NAMALWA (cell line): ENCODE data around the gene ARSA.

Experiments
- DNase-seq: peaks from one replicate; pipeline ENCODE4 v3.0.0-alpha.2; 2015; ENCODE audit warnings: low spot score

ARSA gene

DNA sequence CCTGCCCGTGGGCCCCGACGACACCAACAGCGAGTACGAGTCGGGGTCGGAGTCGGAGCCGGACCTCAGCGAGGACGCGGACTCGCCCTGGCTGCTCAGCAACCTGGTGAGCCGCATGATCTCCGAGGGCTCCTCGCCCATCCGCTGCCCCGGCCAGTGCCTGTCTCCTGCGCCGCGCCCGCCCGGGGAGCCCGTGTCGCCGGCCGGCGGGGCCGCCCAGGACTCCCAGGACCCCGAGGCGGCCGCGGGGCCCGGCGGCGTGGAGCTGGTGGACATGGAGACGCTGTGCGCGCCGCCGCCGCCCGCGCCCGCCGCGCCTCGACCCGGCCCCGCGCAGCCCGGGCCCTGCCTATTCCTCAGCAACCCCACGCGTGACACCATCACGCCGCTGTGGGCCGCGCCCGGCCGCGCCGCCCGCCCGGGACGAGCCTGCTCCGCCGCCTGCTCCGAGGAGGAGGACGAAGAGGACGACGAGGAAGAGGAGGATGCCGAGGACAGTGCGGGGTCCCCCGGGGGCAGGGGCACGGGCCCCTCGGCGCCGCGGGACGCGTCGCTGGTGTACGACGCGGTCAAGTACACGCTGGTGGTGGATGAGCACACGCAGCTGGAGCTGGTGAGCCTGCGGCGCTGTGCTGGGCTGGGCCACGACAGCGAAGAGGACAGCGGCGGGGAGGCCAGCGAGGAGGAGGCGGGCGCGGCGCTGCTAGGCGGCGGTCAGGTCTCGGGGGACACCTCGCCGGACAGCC is 23.5 kb downstream of the ARSA start:
- DNase-seq = no peak

- DNase-seq = no peak
These were observed 24.3 kb downstream of the ARSA start for GRCh38 chr22:50603511-50604255.

DNA sequence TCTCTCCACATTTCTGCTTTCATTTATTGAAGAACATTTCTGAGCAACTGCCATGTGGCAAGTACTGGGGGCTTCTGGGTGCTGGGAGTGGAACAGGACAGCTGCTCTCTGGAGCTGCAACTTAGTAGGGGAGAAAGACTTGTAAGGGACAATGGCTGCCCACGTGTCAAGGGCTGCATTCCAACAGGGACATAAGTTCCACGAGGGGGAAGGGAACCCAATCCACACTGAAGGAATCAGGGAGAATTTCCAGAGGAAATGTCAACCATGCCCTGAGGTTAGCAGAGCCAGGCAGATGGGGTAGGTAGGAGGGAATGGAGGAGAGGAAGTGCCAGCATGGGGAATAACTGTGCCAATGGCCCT is 25.6 kb downstream of the ARSA start:
- DNase-seq = no peak

DNA sequence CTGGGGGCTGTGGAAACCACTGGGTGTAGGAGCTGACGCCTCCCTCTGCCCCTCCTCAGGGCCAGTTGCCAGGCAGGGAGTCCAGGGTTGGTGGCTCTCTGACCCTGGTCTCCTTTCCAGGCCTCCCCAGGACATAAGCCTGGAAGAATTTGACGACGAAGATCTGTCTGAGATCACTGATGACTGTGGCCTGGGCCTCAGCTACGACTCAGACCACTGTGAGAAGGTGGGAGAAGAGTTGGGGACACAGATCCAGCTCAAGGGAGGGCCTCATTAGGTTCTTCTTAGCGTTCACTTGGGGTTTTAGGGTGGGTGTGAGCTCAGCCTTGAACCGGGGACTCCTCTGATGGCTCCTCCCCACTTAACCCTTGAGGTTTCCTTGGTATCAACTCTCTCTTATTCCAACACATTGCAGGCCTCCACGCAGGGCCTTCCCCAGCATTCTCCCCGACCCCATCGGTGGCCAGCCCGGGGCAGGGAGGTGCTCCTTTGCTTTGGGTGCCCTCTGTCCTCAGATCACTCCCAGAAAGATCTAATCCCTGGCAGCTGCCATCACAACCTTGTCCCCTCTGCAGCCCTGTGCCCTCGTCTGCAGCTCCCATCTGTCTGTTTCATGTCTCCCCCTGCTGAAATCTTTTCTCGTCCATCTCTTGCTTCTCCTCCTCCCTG is 26.1 kb downstream of the ARSA start:
- no peak for DNase-seq

GRCh38 chr22:50600967-50601668 is 26.8 kb downstream of the ARSA start:
- no peak for DNase-seq

DNA sequence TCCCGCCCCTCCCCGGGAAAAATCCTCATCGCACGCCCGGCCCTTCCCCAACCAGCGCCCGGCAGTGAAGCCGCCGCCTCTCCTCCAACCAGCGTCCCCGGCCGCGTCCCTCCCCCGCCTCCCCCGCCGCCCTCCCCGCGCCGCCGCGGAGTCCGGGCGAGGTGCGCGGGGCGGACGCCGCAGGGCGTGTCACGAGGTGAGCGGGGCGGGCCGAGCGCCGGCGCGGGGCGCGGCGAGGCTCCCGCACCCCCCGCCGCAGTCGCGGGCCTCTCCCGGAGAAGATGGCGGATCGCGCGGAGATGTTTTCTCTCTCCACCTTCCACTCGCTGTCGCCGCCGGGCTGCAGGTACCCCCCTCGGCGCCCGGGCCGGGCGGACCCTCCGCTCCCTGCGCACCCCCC is 27.4 kb downstream of the ARSA start, which contains the start of gene MAPK8IP2:
Gene MAPK8IP2 (plus strand): TSS at position 256 of the 400 bp plus-strand sequence. CDS start 26 bp downstream, at position 282.
- no peak for DNase-seq

GRCh38 chr22:50599816-50600455 is 28.0 kb downstream of the ARSA start:
- DNase-seq = no peak

DNA sequence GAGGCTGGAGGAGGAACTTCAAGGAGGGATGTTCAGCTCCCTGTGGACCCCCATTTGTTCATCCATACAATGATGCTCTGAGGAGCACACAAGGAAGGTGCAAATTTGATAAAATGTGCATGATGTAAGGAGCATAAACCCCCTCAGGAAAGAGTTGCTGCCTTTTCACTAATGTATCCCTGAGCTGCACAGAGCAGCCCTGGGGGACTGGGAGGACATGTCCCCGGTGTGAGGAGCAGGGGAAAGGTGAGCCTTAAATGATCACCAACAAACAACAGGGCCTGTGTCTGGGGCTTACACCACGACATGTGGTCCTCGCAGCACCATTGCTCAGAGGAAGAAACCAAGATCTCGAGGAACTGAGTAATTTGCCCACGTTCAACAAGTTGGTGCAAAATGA is 30.9 kb downstream of the ARSA start:
- DNase-seq = no peak

- no peak for DNase-seq
These were observed 32.8 kb downstream of the ARSA start for GRCh38 chr22:50595189-50595588.

DNA sequence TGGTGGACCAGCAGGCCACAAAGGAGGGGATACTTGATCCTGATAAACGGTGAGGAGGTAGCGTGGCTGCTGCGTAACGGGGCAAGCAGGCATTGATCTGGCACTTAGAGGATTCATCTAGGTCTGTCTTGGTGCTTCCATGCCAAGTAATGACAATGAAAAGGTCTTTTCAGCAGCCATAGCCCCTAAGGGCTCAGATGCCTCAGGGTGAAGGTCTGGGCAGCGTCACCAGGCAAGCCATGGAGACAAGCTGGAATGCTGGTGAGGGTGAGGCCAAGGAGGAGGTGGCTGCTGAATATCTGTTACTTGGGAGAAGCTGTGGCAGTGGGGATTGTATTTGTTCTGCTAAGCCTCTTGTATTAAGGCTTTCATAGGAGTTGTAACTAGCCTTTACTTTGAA is 40.5 kb downstream of the ARSA start:
- no peak for DNase-seq

DNA sequence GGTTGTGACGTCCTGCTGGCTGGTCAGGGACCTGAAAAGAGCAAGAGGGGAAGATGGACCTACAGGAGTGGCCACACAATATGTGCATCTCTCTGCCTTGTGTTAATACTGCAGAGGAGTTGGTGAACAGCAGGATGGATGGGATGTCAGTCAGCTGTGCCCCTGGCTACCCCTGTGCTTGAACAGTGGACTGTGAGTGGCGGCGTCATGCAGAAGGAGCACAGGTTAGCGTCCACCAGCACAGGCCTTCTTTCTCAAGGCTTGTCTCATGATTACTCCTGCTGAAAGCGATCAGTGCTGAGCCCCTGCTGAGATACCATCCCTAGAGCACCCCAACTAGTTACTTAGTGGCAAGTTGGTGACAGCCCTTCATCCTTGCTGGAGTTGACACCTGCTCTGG is 41.5 kb downstream of the ARSA start:
- DNase-seq = no peak

GRCh38 chr22:50585781-50586180 is 42.2 kb downstream of the ARSA start:
- DNase-seq = no peak

DNA sequence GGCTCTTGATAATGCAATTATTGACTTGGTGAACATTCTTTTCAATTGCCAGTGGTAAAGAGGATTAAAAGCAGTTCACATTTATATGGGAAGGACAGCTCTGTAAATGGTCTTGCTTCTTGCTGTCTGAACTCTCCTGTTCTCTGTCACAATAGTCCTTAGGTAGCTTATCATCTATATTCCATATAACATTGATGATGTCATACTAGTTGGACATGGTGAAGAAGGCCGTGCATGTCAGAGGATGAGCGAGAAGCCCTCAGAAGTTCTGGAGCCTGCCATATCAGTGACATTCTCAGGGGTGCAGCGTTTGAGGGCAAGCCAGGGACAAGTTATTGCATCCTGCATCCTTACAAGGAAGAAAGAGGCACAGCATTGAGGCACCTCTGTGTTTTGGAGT is 42.7 kb downstream of the ARSA start:
- DNase-seq = no peak

GRCh38 chr22:50584106-50585096 is 43.6 kb downstream of the ARSA start:
- no peak for DNase-seq

- DNase-seq = no peak
These were observed 44.6 kb downstream of the ARSA start for GRCh38 chr22:50583294-50583861.

DNA sequence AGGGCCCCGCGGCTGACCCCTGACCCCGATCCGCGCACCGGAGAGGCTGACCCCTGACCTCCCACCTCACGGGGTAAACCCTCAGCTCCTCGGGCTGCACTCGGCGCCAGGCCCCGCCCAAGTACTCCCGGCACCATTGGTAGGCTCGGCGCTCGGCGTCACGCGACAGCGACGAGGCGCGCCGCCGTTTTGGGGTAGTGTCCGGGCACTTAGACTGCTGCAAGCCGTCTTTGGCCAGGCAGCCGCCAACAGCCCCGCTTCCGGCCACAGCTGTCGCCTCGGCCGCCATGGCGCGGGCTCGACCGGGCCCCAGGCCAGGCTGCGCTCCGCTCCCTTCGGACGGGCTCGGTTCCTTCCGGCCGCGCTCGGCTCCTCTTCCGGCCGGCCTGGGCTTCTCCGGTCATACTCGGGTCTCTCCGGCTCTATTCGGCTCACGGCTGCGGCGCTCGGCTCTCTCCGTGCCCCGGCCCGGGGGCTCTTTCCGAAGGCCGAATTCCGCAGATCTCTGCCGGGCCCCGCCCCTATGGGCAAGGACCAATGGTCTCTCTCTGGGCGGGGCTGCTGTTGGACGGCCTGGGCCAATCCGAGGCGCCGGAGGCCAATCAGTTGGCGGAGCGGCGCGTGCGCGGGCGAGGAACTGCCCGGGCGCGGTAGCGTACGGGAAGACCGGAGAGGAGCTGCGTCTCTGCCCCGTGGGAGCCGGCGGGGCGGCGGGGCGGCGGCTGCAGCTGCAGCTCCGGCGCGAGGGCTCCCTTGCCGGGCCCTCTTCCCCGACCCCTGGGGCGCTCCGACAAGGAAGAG is 45.3 kb downstream of the ARSA start, which contains the start of gene CHKB:
Gene CHKB (minus strand): TSS at position 357 of the 801 bp plus-strand sequence. CDS start 68 bp downstream, at position 289.
- peak; percentile 98 for DNase-seq

DNA sequence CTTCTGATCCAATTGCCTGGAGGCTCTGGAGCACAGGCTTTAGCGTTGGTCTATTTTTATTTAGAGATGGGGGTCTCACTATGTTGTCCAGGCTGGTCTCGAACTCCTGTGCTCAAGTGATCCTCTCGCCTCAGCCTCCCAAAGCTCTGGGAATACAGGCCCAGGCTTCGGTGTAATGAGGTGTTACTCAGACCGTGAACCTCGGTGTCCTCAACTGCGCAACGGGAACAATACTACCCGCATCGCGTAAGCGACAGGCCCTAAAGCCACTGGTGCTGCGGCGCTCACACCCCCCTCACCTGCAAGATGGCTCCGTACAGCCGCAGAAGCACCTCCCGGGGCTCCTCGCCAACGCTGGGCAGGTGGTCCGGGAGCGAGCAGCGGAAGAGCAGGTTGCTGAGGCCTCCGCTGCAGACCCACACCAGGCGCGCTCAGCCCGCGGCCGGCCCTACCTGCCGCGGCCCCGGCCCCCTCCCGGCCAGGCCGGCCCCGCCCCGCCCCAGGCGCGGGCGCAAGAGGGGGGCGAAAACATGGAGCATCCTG is 45.9 kb downstream of the ARSA start:
- peak; percentile 31 for DNase-seq

GRCh38 chr22:50581031-50581949 is 46.7 kb downstream of the ARSA start:
- DNase-seq = no peak
